ENCODE data around the gene GATA3. TPM values are rescaled to one million over a fixed set of nuclear protein-coding genes. Genes with fewer than 3 reads are reported as not detected.

Gene GATA3
- total and polyA plus RNA-seq, 5 donors = 0.76 to 1.7 (median 1.0) TPM

DNA sequence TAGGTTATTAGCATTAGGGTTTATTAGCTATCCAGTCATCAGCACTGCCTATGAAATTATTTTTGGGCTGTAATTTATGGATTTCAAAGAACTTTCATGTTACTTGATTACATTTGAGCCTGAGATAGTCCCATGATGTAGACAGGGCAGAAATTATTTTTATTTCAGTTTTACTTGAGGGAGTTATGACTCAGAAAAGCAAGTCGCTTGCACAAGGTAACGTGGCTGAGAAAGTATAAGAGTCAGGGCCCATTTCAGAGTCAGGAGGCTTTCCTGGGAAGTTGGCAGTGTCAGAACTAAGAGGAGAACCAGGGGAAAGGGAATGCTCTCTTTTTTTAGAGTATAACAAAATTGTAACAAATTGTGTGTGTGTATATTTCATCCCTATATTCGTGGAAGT is 16.5 kb downstream of the GATA3 start:
- H3K27me3 ChIP-seq (ENCODE audit: control insufficient read depth, insufficient read depth) = no peaks in the 10 kb centered on the region
- H3K4me3 ChIP-seq (ENCODE audit: low read length) = no peak overlapping the region
- DNase-seq = no peak
- H3K9me3 ChIP-seq (ENCODE audit: control insufficient read depth, low read length) = no peaks in the 10 kb centered on the region
- H3K4me1 ChIP-seq (ENCODE audit: control insufficient read depth, insufficient read depth, low read length) = peaks cover 2% of the 10 kb centered on the region
- intact Hi-C loops (cut with DNase I) = no loop called here
- H3K27ac ChIP-seq (ENCODE audit: low read length) = no peak overlapping the region
- 91% methylated on average over 3 of the region's 3 CpGs for WGBS
- no peak for ATAC-seq

DNA sequence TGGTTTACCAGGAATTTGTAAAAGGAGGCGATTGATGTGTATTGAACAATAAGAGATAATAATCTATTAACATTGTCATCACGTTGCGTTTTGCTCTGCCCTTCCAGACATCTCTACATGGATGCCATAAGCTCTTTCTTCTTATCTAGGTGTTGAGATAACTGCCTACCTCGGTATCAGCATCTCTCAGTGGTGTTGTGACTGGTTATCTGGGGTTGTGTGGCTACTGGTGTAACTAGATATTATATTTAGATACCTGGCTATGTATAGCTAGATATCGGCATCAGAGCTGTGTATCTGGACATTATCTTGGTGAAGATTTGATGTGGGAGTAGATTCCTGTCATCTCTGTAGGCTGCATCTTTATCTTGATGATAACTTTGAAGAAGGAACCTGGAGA is 17.2 kb downstream of the GATA3 start:
- Histone ChIP-seq H3K4me3 (ENCODE audit: low read length) (no peak overlapping the region), H3K27me3 (ENCODE audit: control insufficient read depth, insufficient read depth) (no peaks in the 10 kb centered on the region), H3K9me3 (ENCODE audit: control insufficient read depth, low read length) (no peaks in the 10 kb centered on the region), H3K27ac (ENCODE audit: low read length) (no peak overlapping the region), H3K4me1 (ENCODE audit: control insufficient read depth, insufficient read depth, low read length) (peaks cover 2% of the 10 kb centered on the region)
- DNase-seq (no peak), ATAC-seq (no peak)
- 58% methylated on average over 5 of the region's 5 CpGs for WGBS
- intact Hi-C loops (cut with DNase I) = no loop called here

DNA sequence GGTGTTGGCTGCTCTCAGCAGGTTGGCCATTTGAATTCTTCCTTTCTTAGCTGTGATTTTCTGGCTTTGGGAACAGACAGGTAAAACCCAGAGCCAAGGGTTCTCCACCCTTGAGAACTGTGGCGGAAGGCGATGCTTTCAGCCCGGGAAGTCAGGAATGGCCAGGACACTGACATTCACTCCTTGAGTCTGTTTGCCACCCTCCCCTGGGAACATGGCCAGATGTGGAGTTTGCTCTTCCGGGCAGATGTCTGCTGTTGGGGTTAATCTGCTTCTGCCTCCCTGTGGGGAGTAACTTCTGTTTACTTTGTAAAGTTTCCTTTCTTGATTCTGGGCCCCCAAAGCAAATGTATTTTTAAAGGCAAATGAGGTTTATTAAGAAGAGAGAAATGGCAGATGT is 17.7 kb downstream of the GATA3 start:
- no peaks in the 10 kb centered on the region for H3K27me3 ChIP-seq (ENCODE audit: control insufficient read depth, insufficient read depth)
- no peak for DNase-seq
- H3K4me1 ChIP-seq (ENCODE audit: control insufficient read depth, insufficient read depth, low read length) = peaks cover 2% of the 10 kb centered on the region
- WGBS = 56% methylated on average over 4 of the region's 4 CpGs
- intact Hi-C loops (cut with DNase I) = no loop called here
- H3K27ac ChIP-seq (ENCODE audit: low read length) = no peak overlapping the region
- H3K4me3 ChIP-seq (ENCODE audit: low read length) = no peak overlapping the region
- ATAC-seq = no peak
- no peaks in the 10 kb centered on the region for H3K9me3 ChIP-seq (ENCODE audit: control insufficient read depth, low read length)

DNA sequence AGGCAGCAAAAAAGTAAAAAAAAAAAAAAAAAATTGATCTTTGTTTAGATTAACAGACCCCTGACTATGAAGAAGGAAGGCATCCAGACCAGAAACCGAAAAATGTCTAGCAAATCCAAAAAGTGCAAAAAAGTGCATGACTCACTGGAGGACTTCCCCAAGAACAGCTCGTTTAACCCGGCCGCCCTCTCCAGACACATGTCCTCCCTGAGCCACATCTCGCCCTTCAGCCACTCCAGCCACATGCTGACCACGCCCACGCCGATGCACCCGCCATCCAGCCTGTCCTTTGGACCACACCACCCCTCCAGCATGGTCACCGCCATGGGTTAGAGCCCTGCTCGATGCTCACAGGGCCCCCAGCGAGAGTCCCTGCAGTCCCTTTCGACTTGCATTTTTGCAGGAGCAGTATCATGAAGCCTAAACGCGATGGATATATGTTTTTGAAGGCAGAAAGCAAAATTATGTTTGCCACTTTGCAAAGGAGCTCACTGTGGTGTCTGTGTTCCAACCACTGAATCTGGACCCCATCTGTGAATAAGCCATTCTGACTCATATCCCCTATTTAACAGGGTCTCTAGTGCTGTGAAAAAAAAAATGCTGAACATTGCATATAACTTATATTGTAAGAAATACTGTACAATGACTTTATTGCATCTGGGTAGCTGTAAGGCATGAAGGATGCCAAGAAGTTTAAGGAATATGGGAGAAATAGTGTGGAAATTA is 19.4 kb downstream of the GATA3 start:
- Histone ChIP-seq H3K27me3 (ENCODE audit: control insufficient read depth, insufficient read depth) (no peaks in the 10 kb centered on the region), H3K9me3 (ENCODE audit: control insufficient read depth, low read length) (no peaks in the 10 kb centered on the region), H3K4me3 (ENCODE audit: low read length) (no peak overlapping the region), H3K4me1 (ENCODE audit: control insufficient read depth, insufficient read depth, low read length) (peaks cover 2% of the 10 kb centered on the region), H3K27ac (ENCODE audit: low read length) (no peak overlapping the region)
- no peak for ATAC-seq
- intact Hi-C loops (cut with DNase I) = no loop called here
- 92% methylated on average over 15 of the region's 15 CpGs for WGBS
- no peak for DNase-seq

DNA sequence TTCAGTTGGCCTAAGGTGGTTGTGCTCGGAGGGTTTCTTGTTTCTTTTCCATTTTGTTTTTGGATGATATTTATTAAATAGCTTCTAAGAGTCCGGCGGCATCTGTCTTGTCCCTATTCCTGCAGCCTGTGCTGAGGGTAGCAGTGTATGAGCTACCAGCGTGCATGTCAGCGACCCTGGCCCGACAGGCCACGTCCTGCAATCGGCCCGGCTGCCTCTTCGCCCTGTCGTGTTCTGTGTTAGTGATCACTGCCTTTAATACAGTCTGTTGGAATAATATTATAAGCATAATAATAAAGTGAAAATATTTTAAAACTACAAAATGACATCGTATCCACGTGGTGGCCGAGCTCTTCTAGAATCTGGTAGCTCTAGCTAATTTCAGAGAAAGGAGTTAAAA is 20.4 kb downstream of the GATA3 start:
- Histone ChIP-seq H3K27me3 (ENCODE audit: control insufficient read depth, insufficient read depth) (no peaks in the 10 kb centered on the region), H3K4me1 (ENCODE audit: control insufficient read depth, insufficient read depth, low read length) (peaks cover 2% of the 10 kb centered on the region), H3K4me3 (ENCODE audit: low read length) (no peak overlapping the region), H3K9me3 (ENCODE audit: control insufficient read depth, low read length) (no peaks in the 10 kb centered on the region), H3K27ac (ENCODE audit: low read length) (no peak overlapping the region)
- 91% methylated on average over 14 of the region's 14 CpGs for WGBS
- intact Hi-C loops (cut with DNase I) = no loop called here
- no peak for ATAC-seq
- DNase-seq = no peak

DNA sequence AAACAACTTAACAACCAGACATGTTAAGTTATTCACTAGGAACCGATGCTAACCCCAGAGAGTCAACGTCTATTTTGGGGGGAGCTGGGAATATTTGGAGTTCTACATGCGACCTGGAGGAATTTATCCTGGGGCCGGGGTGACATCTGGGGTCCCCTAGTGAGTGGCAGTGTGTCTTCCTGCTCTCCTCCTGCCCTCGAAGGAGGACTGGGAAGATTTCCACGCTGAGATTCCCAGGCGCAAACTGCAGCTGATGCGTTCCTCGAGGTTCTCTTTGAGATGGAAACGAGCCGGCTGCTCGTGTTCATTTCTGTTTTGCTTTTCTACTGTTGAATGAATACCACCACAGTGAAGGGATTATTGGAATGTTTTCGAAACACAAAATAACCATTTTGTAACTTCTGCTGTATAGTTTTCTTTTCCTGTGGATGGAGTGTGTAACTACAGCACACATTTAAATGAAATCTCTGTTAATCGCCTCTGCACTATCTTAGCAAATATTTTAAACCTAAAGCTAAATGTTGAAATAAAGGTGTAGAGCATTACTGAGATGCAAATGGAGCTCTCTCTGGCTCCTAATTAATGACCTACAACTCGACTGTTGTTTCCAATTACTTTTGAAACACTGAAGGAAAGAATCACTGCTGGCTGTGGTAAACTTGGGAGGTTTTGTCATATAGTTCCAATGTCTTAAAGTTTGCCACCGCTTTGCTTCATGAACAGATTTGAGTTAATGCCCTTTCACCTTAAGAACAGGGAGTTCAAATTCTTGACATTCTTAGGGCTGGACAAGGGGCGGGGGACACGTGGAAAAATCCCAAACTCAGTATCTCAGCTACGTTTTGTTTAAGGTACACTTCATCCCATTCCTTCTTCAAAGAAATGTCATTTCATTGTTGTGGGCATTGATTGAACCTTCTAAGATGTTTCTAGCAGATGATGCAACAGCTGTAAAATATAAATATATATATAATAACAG is 21.1 kb downstream of the GATA3 start:
- no peak for DNase-seq
- ATAC-seq = no peak
- peaks cover 2% of the 10 kb centered on the region for H3K4me1 ChIP-seq (ENCODE audit: control insufficient read depth, insufficient read depth, low read length)
- H3K27me3 ChIP-seq (ENCODE audit: control insufficient read depth, insufficient read depth) = no peaks in the 10 kb centered on the region
- intact Hi-C loops (cut with DNase I) = no loop called here
- H3K9me3 ChIP-seq (ENCODE audit: control insufficient read depth, low read length) = no peaks in the 10 kb centered on the region
- no peak overlapping the region for H3K4me3 ChIP-seq (ENCODE audit: low read length)
- no peak overlapping the region for H3K27ac ChIP-seq (ENCODE audit: low read length)
- 48% methylated on average over 19 of the region's 19 CpGs for WGBS

DNA sequence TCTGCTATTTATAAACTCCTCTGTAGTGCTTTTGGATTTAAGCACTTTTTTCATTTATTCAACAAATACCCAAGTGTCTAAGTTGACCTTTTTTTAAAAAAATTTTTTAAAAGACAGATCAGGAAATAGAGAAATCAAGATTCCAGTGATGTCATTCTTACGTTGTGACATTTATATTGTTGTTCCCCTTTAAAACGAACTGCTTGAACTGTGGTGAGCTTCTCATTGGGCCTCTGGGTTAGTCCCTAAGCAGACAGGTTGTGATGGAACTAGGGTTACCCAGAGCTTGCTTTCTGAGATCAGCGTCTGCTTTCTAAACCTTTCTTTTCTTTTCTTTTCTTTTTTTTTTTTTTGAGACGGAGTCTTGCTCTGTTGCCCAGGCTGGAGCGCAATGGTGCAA is 22.4 kb downstream of the GATA3 start:
- no peaks in the 10 kb centered on the region for H3K27me3 ChIP-seq (ENCODE audit: control insufficient read depth, insufficient read depth)
- WGBS = 85% methylated on average over 5 of the region's 5 CpGs
- intact Hi-C loops (cut with DNase I) = no loop called here

DNA sequence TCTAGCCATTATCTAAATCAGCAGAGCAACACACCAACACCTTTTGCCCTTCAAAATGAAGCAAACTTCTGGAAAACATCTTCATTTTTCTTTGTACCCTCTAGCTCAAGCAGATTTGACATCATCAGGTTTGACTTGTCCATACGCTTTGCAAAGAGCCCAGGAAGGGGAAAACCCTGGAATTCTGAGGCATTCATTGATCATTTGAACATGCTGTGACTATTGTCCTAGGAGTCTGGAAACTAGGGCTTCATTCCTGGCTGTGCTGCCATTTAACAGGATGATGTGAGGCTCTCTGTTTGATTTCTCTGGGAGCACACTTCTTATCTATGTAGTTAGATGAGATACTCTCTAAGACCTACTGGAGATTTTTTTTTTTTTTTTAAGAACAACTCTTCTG is 23.5 kb downstream of the GATA3 start:
- H3K9me3 ChIP-seq (ENCODE audit: control insufficient read depth, low read length) = no peaks in the 10 kb centered on the region
- no peaks in the 10 kb centered on the region for H3K27me3 ChIP-seq (ENCODE audit: control insufficient read depth, insufficient read depth)
- ATAC-seq (no peak), DNase-seq (no peak)
- WGBS = 90% methylated on average over 1 of the region's 1 CpG
- no peak overlapping the region for H3K27ac ChIP-seq (ENCODE audit: low read length)
- intact Hi-C loops (cut with DNase I) = no loop called here
- no peak overlapping the region for H3K4me3 ChIP-seq (ENCODE audit: low read length)
- H3K4me1 ChIP-seq (ENCODE audit: control insufficient read depth, insufficient read depth, low read length) = peaks cover 2% of the 10 kb centered on the region

More for the DNA sequence above, 22.4 kb downstream of the GATA3 start:
- Histone ChIP-seq H3K9me3 (ENCODE audit: control insufficient read depth, low read length) (no peaks in the 10 kb centered on the region), H3K27ac (ENCODE audit: low read length) (no peak overlapping the region), H3K4me1 (ENCODE audit: control insufficient read depth, insufficient read depth, low read length) (peaks cover 2% of the 10 kb centered on the region), H3K4me3 (ENCODE audit: low read length) (no peak overlapping the region)
- DNase-seq = no peak
- ATAC-seq = no peak

DNA sequence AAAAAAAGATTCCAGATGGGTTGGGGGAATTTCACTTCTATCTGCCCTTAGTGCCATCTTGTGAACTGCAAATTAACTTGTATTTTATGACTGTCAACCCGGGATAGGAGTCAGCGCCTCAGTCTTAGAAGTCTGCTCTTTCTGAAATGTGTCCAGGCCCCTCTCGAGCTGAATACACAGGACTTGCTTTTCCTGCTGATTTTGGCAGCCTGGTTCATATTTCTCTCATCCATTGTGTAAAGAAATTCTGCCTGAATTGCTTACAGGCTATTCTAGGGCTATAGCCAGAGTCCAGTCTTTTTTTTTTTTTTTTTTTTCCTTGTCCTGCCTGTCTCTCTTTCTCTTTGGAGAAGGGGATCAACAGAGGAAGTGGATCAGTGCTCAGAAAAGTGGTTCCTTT is 24.6 kb downstream of the GATA3 start:
- ATAC-seq (no peak), DNase-seq (no peak)
- H3K9me3 ChIP-seq (ENCODE audit: control insufficient read depth, low read length) = no peaks in the 10 kb centered on the region
- no peaks in the 10 kb centered on the region for H3K27me3 ChIP-seq (ENCODE audit: control insufficient read depth, insufficient read depth)
- intact Hi-C loops (cut with DNase I) = no loop called here
- H3K27ac ChIP-seq (ENCODE audit: low read length) = no peak overlapping the region
- H3K4me1 ChIP-seq (ENCODE audit: control insufficient read depth, insufficient read depth, low read length) = peaks cover 2% of the 10 kb centered on the region
- 43% methylated on average over 3 of the region's 3 CpGs for WGBS
- H3K4me3 ChIP-seq (ENCODE audit: low read length) = no peak overlapping the region

DNA sequence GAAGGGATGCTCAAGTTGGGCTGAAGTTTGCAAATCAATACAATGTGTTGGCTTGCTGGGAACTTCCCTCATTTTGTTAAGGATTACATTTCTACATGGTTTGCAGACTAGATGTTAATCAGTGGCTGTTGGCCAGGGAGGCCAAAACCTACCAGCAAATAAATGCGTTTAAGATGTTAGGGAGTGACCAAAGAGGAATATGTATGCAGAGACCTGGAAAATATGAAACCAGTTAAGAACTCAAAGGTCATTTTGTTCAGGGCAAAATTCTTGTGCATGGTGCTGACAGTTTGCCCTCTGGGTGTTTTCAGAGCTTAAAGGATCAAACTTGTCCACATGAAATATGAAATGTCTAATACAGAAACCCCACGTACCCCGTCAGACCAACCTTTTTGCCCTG is 30.3 kb downstream of the GATA3 start:
- intact Hi-C loops (cut with DNase I) = no loop called here
- DNase-seq = no peak
- Histone ChIP-seq H3K4me3 (ENCODE audit: low read length) (no peak overlapping the region), H3K4me1 (ENCODE audit: control insufficient read depth, insufficient read depth, low read length) (no peaks in the 10 kb centered on the region), H3K27me3 (ENCODE audit: control insufficient read depth, insufficient read depth) (no peaks in the 10 kb centered on the region), H3K27ac (ENCODE audit: low read length) (no peak overlapping the region), H3K9me3 (ENCODE audit: control insufficient read depth, low read length) (no peaks in the 10 kb centered on the region)
- ATAC-seq = no peak
- 68% methylated on average over 3 of the region's 3 CpGs for WGBS

DNA sequence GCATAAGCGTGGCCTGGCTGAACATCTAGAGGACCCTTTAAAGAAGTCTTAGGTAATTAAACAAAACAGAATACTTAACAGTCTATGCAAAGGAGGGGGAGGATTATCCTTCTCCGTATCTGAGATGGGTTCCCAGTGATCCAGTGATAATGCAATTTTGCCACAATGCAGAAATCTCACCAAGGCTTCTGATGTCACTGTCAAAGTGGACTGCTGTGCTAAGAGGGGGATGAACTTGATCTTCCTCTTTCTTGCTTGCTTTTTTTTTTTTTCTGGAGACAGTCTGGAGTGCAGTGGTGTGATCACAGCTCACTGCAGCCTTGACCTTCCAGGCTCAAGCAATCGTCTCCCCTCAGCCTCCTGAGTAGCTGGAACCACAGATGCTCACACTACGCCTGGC is 30.8 kb downstream of the GATA3 start:
- Histone ChIP-seq H3K9me3 (ENCODE audit: control insufficient read depth, low read length) (no peaks in the 10 kb centered on the region), H3K27me3 (ENCODE audit: control insufficient read depth, insufficient read depth) (no peaks in the 10 kb centered on the region), H3K4me1 (ENCODE audit: control insufficient read depth, insufficient read depth, low read length) (no peaks in the 10 kb centered on the region), H3K27ac (ENCODE audit: low read length) (no peak overlapping the region), H3K4me3 (ENCODE audit: low read length) (no peak overlapping the region)
- intact Hi-C loops (cut with DNase I) = no loop called here
- ATAC-seq (no peak), DNase-seq (no peak)
- 78% methylated on average over 4 of the region's 4 CpGs for WGBS

Measured in right cardiac atrium (tissue), 5 donors.